Neural progenitor cell (in vitro differentiated cells): ENCODE results near the gene SMPD3. TPM values are rescaled to one million over a fixed set of nuclear protein-coding genes. Genes with fewer than 3 reads are reported as not detected.

Experiments
- DNase-seq: peaks from one replicate; pipeline ENCODE4 v3.0.0-alpha.2; 2016; ENCODE audit warnings: low spot score
- H2AFZ ChIP-seq: fragments of 200-600 bp; sonication (generic); replicated peaks from 2 replicates; pipeline ENCODE4 v1.6.1; 2016; ENCODE audit warnings: antibody characterized with exemption
- H3F3A ChIP-seq: fragments of 200-600 bp; sonication (generic); 2 replicates; pipeline ENCODE4 v1.6.1; 2016; ENCODE audit warnings: antibody characterized with exemption, low read depth
- H3K27ac ChIP-seq: fragments of 200-600 bp; sonication (generic); 2 replicates; pipeline ENCODE4 v1.5.1; 2016; ENCODE audit warnings: mild to moderate bottlenecking
- H3K27me3 ChIP-seq: fragments of 200-600 bp; sonication (generic); 2 replicates; pipeline ENCODE4 v1.6.1; 2016; ENCODE audit warnings: mild to moderate bottlenecking, moderate library complexity
- H3K36me3 ChIP-seq: fragments of 200-600 bp; sonication (generic); 2 replicates; pipeline ENCODE4 v1.5.1; 2016
- H3K4me1 ChIP-seq: fragments of 200-600 bp; sonication (generic); 2 replicates; pipeline ENCODE4 v1.6.1; 2016; ENCODE audit warnings: mixed run types
- H3K4me2 ChIP-seq: fragments of 200-600 bp; sonication (generic); 2 replicates; pipeline ENCODE4 v1.6.1; 2016
- H3K4me3 ChIP-seq: fragments of 200-600 bp; sonication (generic); 2 replicates; pipeline ENCODE4 v1.5.1; 2016
- H3K79me2 ChIP-seq: fragments of 200-600 bp; sonication (generic); 2 replicates; pipeline ENCODE4 v1.6.1; 2016; ENCODE audit warnings: low read depth
- H3K9ac ChIP-seq: fragments of 200-600 bp; sonication (generic); 2 replicates; pipeline ENCODE4 v1.6.1; 2016
- H3K9me3 ChIP-seq: fragments of 200-600 bp; sonication (generic); 2 replicates; pipeline ENCODE4 v1.5.1; 2016; ENCODE audit warnings: low read depth
- H4K20me1 ChIP-seq: fragments of 200-600 bp; sonication (generic); 2 replicates; pipeline ENCODE4 v1.6.1; 2016; ENCODE audit warnings: low read depth
- H3K27ac Mint-ChIP-seq: 3 replicates; pipeline ENCODE4 v1.8.0; 2021; ENCODE audit warnings: mixed read lengths
- H3K27me3 Mint-ChIP-seq: 2 replicates; pipeline ENCODE4 v1.8.0; 2022; ENCODE audit warnings: low read depth, mild to moderate bottlenecking, inconsistent platforms, moderate library complexity, mixed read lengths; ENCODE audit not compliant: insufficient read depth
- H3K36me3 Mint-ChIP-seq: 3 replicates; pipeline ENCODE4 v1.8.0; 2021; ENCODE audit warnings: mixed read lengths
- H3K4me1 Mint-ChIP-seq: 3 replicates; pipeline ENCODE4 v1.8.0; 2021; ENCODE audit warnings: mixed read lengths
- H3K4me3 Mint-ChIP-seq: 3 replicates; pipeline ENCODE4 v1.8.0; 2021; ENCODE audit warnings: mild to moderate bottlenecking, moderate library complexity, mixed read lengths
- H3K9me3 Mint-ChIP-seq: 3 replicates; pipeline ENCODE4 v1.8.0; 2020; ENCODE audit warnings: mixed read lengths
- CTCF ChIP-seq: fragments of 200-600 bp; sonication (generic); IDR thresholded peaks from 2 replicates; pipeline ENCODE4 v1.5.1; 2017; ENCODE audit warnings: antibody characterized with exemption, mild to moderate bottlenecking
- EZH2 ChIP-seq: fragments of 200-600 bp; sonication (generic); IDR thresholded peaks from 2 replicates; pipeline ENCODE4 v1.6.1; 2017; ENCODE audit warnings: antibody characterized with exemption, mild to moderate bottlenecking, moderate library complexity
- EZH2phosphoT487 ChIP-seq: fragments of 200-600 bp; sonication (generic); IDR thresholded peaks from 2 replicates; pipeline ENCODE4 v1.6.1; 2017; ENCODE audit warnings: antibody characterized with exemption
- total RNA-seq: library from RNA; depleted of rRNA; stranded (reverse); fragments of >200 nt; gene quantifications from 2 replicates; pipeline ENCODE4 v1.2.3, GENCODE V29; 2015; ENCODE audit warnings: low replicate concordance

SMPD3 gene
- total RNA-seq, 1 donor from 2014 or later = not detected

GRCh38 chr16:68478526-68479250 lies 30.4 kb upstream of the SMPD3 start:
- Histone ChIP-seq H3K4me2 (peak overlapping the region; percentile 8), H3K4me3 (no peak overlapping the region), H3K9ac (no peak overlapping the region), H3K27ac (no peak overlapping the region), H3K36me3 (no peaks in the 10 kb centered on the region), H3K27me3 (no peaks in the 10 kb centered on the region), H3F3A (peaks cover 8% of the 10 kb centered on the region), H4K20me1 (no peaks in the 10 kb centered on the region), H3K9me3 (peaks cover 3% of the 10 kb centered on the region), H2AFZ (peak overlapping the region; percentile 71), H3K4me1 (peaks cover 7% of the 10 kb centered on the region), H3K79me2 (no peaks in the 10 kb centered on the region)
- DNase-seq = no peak
- no peaks in the 10 kb centered on the region for H3K27me3 Mint-ChIP-seq
- TF ChIP-seq CTCF (no peak), EZH2 (no peak), EZH2phosphoT487 (no peak)
- no peaks in the 10 kb centered on the region for H3K36me3 Mint-ChIP-seq
- H3K4me1 Mint-ChIP-seq = no peaks in the 10 kb centered on the region
- no peak overlapping the region for H3K4me3 Mint-ChIP-seq
- H3K9me3 Mint-ChIP-seq = peaks cover 6% of the 10 kb centered on the region
- no peak overlapping the region for H3K27ac Mint-ChIP-seq

- no peaks in the 10 kb centered on the region for H3K27me3 ChIP-seq
- H3K9me3 ChIP-seq = peaks cover 3% of the 10 kb centered on the region
- DNase-seq = no peak
- H3K4me3 Mint-ChIP-seq = no peak overlapping the region
- H3K36me3 ChIP-seq = no peaks in the 10 kb centered on the region
- no peaks in the 10 kb centered on the region for H3K36me3 Mint-ChIP-seq
- no peak overlapping the region for H3K9ac ChIP-seq
- H2AFZ ChIP-seq = no peak overlapping the region
- H3K4me1 Mint-ChIP-seq = no peaks in the 10 kb centered on the region
- H4K20me1 ChIP-seq = no peaks in the 10 kb centered on the region
- peaks cover 7% of the 10 kb centered on the region for H3K4me1 ChIP-seq
- no peaks in the 10 kb centered on the region for H3K79me2 ChIP-seq
- H3F3A ChIP-seq = peaks cover 8% of the 10 kb centered on the region
- H3K27me3 Mint-ChIP-seq = peaks cover 8% of the 10 kb centered on the region
- H3K4me3 ChIP-seq = no peak overlapping the region
- no peak overlapping the region for H3K4me2 ChIP-seq
- H3K27ac ChIP-seq = no peak overlapping the region
- H3K9me3 Mint-ChIP-seq = peaks cover 3% of the 10 kb centered on the region
- TF ChIP-seq EZH2phosphoT487 = no peak
- TF ChIP-seq EZH2 = no peak
- TF ChIP-seq CTCF = no peak
- no peak overlapping the region for H3K27ac Mint-ChIP-seq
Measured at GRCh38 chr16:68475071-68475470, 26.8 kb upstream of the SMPD3 start.

GRCh38 chr16:68473358-68474070 lies 25.2 kb upstream of the SMPD3 start:
- H3K27me3 ChIP-seq = no peaks in the 10 kb centered on the region
- H3K4me1 Mint-ChIP-seq = no peaks in the 10 kb centered on the region
- no peak overlapping the region for H3K4me2 ChIP-seq
- no peaks in the 10 kb centered on the region for H3K36me3 ChIP-seq
- H3K27ac Mint-ChIP-seq = no peak overlapping the region
- H3K4me1 ChIP-seq = peaks cover under 1% of the 10 kb centered on the region
- H3K4me3 ChIP-seq = no peak overlapping the region
- no peak for DNase-seq
- no peaks in the 10 kb centered on the region for H4K20me1 ChIP-seq
- no peak overlapping the region for H2AFZ ChIP-seq
- H3F3A ChIP-seq = peaks cover 1% of the 10 kb centered on the region
- no peak overlapping the region for H3K27ac ChIP-seq
- no peaks in the 10 kb centered on the region for H3K36me3 Mint-ChIP-seq
- TF ChIP-seq EZH2 = no peak
- TF ChIP-seq CTCF = no peak
- TF ChIP-seq EZH2phosphoT487 = no peak
- H3K9me3 Mint-ChIP-seq = peaks cover 3% of the 10 kb centered on the region
- no peak overlapping the region for H3K9ac ChIP-seq
- peaks cover 3% of the 10 kb centered on the region for H3K9me3 ChIP-seq
- H3K4me3 Mint-ChIP-seq = no peak overlapping the region
- peaks cover 8% of the 10 kb centered on the region for H3K27me3 Mint-ChIP-seq
- H3K79me2 ChIP-seq = no peaks in the 10 kb centered on the region
